ENCODE data around the gene PSMB5.

The PSMB5 gene

DNA sequence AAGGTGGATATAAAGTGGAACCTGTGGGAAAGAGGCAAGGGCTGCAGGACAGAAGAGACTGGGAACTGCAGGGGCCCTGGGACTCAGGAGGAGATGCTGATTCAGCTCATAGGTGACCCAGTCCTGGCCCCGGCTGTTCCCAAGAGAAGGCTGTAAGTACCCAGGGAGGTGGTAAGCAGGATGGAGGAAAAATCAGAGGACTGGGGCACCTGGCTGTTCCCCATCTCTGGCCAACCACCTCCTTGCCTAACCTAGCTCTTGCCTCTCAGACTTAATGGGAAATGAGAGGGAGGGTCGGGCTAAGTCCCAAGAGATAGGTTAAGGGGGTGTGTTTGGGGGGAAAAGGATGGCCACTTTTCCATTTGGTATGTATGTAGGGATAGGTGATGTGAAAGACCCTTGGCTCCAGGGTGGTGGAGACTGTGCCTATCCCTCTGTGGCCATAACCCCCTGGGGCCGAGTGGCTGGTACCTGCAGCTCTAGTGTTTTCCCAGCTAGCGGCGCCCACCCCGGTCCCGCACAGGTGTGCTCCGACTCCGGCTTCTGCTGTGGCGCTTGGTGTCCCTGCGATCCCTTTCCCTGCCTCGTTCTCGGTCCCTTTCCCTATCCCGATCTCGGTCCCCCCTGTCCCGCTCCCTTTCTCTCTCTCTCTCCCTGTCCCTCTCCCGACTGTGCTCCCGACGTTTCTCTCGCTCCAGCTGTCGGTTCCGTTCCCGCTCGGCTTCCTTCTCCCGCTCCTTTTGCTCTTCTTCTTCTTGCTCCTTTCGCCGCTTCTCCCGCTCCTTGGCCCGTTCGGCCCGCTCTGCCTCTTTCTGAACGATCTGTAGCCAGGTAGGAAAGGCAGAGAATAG lies 24.2 kb upstream of the PSMB5 start:
- no peak for DNase-seq

DNA sequence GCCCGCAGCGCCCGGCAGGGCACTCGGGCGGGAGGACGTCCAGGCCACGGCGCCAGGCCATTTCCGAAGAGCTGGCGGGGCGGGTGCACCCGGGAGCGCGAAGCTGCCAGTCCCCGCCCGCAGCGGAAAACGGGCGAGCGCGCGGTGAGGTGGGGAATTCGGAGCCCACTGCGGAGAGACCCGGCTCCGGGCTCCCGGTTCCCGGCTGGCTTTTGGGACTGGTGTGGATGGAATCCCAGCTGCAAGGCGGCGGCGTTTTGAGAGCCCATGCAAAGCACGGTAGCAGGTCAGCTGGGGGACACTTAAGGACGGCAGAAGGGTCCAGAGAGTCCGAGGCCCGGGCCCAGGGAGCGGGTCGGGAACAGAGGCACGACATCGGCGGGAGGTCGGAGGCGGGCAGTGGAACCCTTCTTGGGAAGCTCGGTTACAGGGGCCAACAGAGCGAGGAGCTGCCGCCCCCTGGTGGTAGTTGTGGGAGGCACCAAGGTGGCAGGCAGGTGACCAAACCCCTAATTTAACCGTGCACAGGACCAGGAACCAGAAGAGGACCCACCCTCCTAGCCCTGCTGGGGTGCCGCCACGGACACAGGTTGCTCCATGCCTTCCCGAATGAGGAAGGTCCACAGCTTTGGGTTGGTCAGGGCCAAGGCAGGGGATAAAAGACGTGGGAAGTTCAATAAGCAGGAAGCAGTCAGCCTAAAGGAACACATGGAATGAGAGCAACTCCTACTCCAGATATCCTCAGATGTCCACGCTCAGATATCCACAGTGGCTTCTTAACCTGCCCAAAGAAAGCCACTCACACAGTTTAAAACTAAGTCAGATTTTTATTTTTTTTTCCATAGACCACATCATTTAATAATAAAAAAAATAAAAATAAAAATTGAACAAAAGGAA lies 23.3 kb upstream of the PSMB5 start:
- DNase-seq: peak; percentile 77 to 89 (median 82)

DNA sequence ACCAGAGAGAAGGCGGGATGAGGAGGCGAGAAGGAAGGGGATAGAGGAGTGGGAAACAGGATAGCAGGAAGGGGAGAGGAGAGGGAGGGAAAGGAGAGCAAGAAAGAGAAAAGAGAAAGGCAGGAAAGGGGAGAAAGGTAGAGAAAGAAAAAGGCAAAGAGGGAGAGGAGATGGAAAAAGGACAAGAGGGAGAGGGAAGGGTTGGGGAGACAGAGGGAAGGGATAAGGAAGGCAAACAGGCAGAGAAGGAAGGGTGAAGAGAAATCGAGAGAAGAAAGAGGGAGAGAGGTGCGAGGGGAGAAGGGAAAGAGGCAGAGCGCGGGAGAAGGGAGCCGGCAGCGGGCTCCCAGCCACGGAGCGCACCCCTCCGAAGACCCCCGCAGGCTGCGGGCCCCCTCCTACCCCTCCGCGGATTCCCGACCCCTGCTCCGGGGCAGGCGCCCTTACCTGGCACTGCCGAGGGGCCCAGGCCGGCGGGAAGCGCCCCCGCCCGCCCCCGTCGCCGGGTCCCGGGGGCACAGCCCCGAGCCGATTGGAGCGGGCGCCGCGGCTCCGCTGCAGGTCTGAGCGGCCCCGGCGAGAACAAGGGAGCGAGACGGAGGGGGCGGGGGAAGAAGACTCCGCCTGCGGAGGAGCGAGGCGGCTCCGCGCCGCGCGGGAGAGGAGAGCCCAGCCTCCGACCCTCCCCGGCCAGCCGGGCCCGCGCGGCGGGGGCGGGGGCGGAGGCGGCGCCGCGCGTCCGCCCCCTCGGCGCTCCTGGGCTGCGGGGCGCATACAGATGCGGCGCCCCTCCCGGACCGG lies 22.5 kb upstream of the PSMB5 start, which contains the start of gene CDH24:
Gene CDH24, minus strand, starts transcription at position 565 of the 801 bp plus-strand sequence. CDS start 1,787 bp downstream, outside the sequence.
- peak; percentile 48 to 79 (median 60) for DNase-seq

DNA sequence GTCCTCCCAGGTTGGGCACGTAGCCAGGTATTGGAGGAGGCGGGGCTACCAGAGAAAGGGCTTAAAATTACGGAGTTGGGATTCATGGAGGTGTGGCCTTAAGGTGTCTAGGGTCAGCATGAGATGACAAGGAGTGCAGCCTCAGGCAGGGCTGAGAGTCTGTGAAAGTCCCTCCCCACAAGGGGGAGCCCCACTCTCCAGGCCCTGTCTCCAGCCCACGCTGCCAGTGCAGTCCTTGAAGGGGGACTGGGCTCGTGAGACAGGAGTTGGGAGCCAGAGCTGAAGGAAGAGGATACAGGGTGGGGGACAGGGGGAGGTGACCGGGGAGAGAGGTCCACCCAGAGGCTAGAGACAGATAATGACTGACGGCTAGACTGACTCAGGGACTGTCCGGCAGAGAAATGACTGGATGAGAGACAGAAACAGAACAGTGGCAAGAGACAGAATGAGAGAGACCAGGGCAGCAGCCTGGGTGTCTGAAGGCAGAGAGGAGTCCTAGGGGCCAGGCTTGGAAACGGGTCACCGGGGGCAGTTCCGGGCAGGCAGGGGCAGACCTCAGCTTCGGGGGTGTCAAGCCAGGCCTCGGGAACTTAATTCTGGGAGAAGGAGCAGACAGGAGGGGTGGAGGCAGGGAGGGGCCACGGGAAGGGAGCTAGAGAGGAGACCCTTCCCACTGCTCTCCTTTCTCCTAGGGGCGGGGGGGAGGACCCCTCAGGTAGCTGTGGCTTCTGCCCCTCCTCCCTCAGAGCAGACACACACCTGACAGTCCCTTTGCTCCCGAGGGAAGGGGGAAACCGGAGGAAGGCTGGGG lies 21.6 kb upstream of the PSMB5 start:
- DNase-seq: peak; percentile 80 to 88 (median 84)

DNA sequence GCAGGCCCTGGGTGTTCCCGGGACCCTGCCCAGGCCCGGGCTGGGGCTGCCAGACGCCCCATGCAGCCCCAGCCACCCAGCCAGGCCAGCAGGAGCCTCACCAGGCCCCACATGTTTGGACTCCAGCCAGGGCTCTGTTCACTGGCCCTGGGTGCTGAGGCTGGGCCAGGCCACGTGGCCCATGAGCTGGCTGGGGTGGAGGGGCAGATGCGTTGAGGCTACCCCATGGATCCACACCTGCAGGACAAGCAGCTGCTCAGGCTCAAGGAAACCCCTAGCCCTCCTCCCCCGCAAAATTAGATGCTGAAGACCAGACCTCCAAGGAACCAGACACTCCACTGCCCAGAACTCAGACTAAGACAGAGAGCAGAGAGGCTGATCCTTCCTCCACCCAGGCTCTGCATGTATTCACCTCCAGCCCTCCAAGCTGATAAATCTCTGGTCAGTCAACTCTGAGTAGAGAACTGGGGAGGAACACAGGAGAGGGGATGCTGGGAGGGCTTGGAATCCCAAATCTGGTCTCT lies 21.0 kb upstream of the PSMB5 start:
- no peak for DNase-seq

DNA sequence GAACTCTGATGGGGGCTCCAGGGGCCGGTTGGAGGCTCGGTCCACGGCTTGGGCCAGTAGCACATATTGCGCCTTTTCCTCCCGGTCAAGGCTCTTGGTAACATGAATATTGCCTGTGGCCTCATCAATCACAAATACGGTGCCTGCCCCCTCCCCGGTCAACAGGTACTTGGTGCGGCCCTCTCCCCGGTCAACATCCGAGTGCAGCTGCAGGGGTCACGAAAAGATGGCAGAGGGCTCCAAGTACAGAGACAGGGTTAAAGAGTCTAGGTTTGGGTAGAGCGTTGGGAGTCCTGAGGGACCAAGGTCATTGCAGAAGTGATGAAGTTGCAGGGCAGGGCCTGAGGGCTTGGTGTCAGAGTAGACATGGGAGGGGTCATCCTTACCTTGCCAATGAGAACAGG lies 20.4 kb upstream of the PSMB5 start:
- no peak for DNase-seq

DNA sequence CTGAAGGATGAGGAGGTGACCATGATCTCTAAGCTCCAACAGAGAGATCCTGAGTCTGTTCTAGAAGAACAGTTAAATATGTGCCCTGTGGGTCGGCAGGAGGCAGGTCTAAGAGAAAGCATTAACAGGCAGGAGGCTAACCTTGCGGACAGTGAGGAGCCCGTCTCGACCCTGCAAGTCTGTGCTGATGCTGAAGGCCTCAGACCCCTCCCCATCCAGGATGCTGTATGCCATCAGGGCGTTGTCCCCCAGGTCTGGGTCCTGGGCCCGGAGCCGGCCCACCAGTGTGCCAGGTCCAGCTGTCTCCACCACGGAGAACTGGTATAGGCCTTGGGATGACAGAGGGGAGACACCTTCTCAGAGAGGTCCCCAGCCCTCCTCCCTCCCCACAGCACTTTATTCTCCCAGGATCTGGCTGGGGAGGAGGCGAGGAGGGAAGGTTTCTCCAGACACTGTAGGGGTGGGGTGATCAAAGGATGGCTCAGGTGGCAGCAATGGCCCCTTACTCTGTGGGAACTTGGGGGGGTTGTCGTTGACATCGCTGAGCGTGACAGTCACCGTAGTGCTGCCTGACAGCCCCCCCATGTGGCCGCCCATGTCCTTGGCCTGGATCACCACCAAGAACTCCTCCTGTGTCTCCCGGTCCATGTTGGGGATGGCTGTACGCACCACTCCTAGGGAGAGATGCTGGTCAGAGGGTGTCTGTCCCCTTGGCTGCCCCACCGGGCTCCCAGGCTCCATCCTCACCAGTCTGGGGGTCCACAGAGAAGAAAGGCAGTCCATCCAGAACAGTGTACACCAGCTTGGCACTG lies 19.5 kb upstream of the PSMB5 start:
- DNase-seq: peak in 3 of 4 experiments; percentile 12 to 61 (median 33)

DNA sequence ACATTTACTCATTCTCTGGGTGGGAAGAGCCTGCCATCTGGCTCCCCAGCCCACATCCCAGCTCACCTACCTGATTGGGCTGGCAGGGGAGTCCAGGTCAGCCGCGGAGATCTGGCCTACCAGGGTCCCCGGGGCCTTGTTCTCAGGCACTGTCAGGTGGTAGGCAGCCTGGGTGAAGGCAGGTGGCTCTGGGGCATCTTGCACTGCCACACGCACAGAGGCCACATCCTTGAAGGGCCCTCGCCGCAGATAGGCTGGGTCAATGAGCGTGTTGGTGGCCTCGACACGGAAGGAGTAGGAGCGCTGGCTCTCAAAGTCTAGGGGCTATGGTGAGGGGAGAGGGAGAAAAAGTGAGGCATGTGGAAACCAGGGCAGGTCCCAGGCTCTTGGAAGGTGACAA lies 18.7 kb upstream of the PSMB5 start:
- DNase-seq: no peak

DNA sequence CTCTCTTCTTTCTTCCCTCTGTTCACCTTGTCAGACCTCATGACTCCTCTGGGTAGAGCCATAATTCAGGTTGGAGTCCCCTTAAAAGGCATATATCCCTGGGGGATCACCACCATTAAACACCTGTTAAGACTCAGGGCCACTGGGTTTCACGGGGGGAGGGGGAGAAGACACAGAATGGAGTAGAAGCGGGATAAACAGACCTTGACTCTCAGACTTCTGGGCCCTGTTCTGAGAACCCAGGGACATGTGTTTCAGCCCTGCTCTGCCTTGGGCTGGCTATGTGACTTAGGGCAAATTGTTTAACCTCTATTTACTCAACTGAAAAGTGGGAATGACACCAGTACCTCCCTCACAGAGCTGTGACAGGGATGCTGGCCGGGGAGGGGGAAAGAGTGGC lies 18.0 kb upstream of the PSMB5 start:
- DNase-seq: no peak

DNA sequence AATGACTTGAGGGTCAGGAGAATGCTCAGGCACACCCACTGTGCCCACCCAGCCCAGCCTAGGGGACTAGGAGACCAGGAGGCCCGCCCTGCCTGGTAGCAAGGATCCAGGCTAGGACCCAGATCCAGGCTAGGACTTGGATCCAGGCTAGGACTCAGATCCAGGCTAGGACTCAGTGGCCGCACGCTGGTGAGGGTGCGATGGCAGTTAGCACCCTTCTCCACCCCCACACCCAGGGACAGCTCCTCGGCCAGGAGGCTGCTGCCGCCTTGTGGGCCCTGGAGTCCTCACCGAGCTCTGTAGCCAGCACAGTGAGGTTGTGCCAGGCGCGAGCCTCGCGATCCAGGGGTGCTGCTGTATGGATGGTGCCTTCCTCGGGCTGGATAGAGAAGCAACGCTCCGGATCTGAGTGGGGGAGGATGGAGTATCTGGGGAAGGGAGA lies 17.5 kb upstream of the PSMB5 start:
- no peak for DNase-seq

DNA sequence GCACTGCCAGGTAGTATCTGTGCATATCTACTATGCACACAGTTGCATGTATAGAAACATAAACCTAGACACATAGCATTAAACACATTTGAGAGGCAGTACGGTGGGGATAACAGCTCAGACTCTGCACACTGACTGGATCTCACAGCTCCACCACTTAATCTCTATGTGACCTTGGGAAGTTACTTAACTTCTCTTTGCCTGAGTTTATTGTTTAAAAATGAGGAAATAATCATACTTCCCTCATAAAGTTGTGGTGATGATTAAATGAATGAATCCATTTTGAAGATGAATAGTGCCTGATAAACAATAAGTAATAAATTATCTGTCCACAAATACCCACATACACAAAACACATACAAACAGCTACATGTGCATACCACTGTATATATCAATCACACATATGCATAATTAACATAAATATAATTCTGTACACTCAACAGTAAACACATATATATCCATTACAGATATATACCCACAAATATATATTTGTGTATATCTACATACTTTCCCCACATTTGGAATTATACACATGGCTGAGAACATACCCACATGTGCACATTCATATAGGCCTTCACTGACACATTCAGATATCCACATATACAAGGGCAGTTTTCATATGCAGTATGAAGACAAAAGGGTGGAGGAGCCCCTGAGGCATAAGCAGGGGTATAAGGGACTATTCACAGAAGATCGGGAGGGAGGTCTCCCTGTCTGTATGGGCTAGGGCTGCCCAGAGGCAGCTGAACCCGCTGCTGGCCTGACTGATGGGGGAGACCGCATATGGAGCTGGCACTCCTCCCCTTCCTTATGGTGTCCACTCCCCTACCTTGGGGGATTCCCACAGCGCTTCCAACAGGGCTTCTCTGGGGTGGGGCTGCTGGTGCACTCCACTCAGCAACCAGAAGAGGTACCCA lies 16.7 kb upstream of the PSMB5 start:
- DNase-seq: peak in 2 of 4 experiments; percentile 53 to 61

DNA sequence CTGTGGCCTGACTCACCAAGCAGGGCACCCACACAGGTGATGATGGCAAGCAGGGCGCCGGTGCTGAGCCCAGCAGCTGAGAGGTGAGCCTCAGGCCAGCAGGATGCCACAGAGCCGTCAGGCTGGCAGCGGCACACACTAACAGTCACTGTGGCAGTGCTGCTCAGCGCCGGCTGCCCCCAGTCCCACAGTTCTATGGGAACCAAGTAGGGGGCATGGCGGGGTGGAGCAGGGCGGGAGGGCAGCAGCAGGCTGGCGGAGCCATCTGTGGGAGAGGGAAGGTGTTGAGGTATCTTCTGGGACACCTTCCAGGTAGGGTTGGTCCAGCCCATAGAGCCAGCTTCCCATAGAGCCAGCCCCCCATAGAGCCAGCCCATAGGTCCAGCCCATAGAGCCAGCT lies 14.3 kb upstream of the PSMB5 start:
- DNase-seq: no peak

DNA sequence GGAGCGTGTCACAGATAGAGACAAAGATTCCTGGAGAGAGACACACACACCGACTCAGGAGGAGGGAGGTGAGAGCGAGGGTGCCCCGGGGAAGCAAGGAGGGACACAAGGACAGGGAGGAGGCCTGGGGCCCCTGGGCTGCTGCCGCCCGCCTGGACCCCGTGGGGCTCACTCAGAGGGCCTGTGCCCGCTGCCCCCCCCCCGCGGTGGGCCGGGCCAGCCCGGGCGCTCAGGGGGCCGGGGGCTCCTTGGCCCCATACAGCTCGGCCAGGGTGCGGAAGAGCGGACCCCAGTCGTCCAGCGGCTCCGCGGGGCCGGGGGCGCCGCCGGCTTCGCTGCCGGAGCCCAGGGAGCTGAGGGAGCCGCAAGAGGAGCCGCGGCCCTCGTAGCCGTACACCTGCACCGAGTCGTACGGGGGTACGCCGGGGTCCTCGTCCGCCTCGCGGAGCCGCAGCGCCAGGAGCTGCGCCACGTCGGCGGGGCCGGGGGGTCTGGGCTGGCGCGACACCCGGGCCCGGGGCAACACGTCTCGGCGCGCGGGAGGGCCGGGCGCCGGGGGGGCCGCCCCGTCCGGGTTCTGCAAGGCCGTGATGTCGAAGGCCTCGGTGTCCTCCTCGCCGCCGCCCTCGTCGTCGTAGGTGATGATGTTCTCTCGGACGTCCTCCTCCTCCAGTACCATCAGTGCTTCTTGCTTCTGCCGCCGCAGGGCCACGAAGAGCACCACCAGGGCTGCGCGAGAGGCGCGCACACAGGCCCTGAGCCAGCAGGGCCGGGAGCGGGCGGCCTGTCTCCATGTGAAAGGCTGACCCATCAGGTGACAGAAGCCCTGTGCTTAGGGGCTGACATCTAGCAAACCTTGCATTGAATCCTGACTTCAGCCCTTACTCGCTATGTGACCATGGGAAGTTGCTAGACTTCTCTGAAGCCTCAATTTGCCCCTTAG lies 13.3 kb upstream of the PSMB5 start:
- no peak for DNase-seq

DNA sequence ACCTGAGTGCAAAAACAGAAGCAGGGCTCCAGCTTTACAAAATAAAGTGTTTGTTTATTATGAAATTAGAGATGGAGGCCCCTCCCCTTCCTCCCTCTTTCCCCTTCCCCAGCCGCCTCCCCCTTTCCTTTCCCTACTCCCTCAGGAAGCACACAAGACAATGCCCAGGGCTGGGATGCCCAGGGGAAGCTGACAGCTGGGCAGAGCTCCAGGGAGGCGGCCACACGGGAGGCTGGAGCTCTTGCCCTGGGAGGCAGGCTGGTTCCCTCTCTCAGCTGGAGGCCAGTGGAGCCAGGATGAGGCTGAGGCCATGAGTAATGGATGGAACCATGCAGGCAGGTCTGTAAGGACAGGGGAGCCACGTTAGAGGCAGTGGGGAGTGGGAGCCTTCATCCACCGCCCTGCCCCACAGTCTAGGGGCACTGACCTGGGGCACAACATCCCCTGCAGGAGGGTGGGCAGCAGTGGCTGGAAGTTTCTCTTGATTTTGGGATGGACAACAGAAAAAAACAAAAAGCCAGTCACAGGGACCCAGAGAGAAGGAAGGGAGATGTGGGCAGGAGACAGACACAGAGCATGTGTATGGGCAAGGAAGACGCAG lies 12.4 kb upstream of the PSMB5 start:
- DNase-seq: no peak

DNA sequence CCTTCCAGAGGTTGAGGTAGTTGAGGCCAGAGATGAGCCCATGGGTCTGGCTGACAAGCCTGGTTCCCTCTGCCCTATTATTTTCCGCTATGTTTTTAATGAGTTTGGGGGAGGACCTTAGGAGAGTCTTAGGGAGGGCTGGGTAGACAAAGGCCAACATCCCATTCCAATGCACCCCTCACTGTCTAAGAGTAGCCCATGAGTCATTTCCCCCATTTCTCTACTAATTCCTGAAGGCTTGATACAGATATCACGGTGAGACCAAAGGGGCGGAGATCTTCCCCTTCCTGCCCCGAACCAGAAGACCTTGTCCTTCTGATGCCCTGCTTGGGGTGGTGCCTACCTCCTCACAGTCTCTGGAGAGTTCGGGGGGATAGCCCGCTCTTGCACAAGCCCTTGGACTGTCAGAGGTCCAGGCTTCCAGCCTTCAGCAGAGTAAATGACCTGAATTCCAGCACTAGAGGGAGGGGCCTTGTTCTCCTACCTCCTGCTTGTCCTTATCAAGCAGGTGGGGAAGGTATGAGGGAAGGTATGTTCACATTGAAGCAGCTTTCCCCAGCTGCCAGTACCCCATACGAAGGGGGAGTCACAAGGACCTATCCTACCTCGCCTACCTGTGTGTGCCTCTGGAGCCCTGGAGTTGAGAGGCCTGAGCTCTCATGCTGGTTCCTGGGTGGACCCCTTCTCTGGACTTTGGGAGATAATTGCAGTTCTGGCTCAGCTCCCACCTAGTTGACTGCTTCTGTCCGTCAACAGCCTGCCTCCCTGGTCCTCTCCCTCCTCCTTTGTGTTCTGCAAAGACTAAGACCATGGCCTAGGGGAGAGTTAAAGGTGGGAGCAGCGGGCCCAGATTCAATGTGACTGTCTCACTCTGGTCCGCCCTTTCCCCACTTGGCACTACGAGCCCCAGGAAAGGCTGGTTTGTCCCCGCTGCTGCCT lies 11.0 kb upstream of the PSMB5 start:
- DNase-seq: no peak

DNA sequence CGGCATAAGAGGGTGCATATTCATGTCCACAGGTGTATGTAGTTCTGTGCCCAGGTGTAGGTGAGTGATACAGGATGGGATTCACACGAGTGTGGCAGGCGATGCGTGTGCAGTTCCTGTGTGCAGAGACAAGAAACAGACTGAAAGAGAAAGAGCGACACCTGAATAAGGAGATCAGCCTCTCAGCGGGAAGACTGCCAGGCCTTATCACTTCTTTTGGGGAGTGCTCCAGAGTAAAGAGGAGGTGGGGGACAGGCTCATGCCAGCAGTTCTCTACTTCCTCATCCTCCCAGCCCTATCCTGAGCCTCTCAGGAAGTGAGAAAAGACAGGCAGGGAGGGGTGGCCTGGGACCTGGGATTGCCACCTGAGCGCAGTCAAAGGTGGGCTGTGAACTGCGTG lies 10.1 kb upstream of the PSMB5 start:
- DNase-seq: peak in 2 of 4 experiments; percentile 31

DNA sequence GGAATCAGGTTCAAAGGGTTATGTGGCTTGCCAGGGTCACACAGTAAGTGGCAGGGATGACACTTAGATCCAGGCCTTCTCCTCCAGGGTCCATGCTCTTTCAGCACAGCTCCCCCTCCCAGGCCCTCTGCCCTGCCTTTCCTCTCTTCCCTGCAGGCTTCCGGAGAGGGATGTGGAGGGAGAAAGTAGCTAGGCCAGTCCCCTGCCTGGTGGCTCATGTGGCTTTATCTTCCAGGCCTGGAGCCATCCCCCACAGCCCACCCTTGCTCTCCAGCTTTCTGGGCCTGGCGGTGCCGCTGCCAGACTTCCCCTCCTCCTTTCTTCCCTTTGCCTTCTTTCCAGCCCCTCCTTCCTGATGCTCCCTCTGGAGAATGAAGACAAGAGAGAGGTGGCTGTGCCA lies 9.1 kb upstream of the PSMB5 start:
- DNase-seq: no peak

Measured in suppressor macrophage (primary cell).